Stimulated activated CD4-positive, alpha-beta T cell treated with anti-CD3 and anti-CD28 coated beads, Interleukin-12 subunit alpha, Interleukin-12 subunit beta, amount 100 ng/mL, for 24 hours (primary cell): ENCODE measurements around the gene COL28A1.
"Not testable (repeated sequence)": the region's sequence is repeated elsewhere in the genome, so short reads cannot be mapped to it uniquely, and the experiment has no call there.

Experiments
- DNase-seq, 2 experiments: peaks; one replicate each; pipeline ENCODE4 v3.0.0-alpha.2; 2020; ENCODE audit warnings: low read depth in 2 of 2

Gene COL28A1

GRCh38 chr7:7561591-7561990 lies 25.9 kb upstream of the COL28A1 start:
- DNase-seq: not testable (repeated sequence)

- DNase-seq: no peak
These were observed 21.6 kb upstream of the COL28A1 start for GRCh38 chr7:7557252-7557651.

DNA sequence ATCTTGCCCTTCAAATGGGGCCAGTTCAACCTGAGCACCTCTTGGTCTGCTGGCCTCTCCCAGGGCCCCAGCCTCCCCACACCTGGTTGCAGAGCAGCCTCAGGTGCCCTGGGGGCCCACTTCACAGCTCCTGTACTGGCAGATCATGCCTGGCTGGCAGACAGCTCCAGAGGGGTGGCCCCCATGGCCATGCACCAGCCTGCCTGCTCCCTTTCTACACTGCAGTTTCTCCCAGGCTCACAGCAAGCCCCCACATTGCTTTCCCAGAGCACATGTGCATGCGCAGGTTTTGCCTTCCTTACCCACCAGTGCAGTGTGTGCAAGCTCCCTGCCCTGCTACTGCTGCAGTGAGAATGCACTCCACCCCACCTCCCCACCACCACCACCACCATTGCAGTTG lies 21.2 kb upstream of the COL28A1 start:
- DNase-seq: no peak

GRCh38 chr7:7554649-7555575 lies 19.2 kb upstream of the COL28A1 start:
- no peak for DNase-seq

DNA sequence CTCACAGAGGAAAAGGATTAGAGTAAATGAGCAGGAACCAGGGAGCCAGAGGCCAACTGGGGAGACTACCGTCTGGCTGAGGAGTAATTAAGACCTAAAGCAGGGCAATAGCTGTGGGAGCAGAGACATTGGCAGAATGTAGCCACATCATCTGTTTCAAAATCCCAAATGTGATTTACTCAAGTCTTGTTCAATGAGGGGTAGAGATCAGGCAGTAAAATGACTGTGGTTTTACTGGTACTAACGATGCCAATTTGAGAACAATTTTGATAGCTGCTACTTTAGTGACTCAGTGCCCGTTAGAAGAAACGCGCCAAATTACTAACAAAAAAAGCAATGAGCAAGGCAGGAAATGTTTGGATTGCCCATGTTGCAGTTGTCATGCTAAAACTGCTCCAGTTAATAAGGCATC lies 18.4 kb upstream of the COL28A1 start:
- no peak for DNase-seq

- no peak for DNase-seq
These were observed 17.7 kb upstream of the COL28A1 start for GRCh38 chr7:7553386-7553785.

DNA sequence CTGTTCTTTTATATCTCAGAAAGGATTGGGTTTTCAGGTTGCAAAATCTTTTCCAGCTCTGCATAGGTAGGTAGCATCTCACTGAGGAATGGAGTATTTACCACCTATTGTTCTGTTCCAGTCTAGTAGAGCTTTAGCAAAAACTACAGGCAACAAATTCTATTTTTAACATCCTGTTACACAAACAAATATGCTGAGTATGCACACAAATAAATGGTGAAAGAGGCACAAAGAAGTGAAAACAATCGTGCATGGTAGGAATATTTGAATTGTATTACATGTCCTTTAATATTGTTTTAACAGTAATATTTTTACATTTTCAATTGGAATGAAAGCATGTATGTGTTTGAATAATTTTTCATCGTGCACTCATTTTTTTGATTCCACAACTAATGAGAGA lies 16.5 kb upstream of the COL28A1 start:
- no peak for DNase-seq

DNA sequence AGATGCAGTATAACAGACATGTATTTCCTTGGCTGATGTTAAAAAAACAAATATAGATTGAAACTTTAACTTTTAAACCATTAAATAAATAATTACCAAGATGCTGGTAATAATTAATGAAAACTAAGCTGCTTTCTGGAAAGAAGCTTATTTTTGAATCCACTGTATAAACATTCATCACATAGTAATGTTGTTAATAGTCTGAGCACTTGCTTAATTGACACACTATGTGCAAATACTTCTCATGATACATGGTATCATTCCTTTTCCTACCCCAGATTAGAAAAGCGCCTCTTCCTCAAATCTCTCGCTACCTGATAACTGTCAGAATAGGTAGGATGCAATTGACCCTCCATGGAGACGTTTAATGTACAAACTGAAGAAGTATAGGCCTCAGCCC lies 15.0 kb upstream of the COL28A1 start:
- DNase-seq: no peak

GRCh38 chr7:7548407-7548806 lies 12.7 kb upstream of the COL28A1 start:
- no peak for DNase-seq

- DNase-seq: no peak
These were observed 6.7 kb upstream of the COL28A1 start for GRCh38 chr7:7542251-7542835.

DNA sequence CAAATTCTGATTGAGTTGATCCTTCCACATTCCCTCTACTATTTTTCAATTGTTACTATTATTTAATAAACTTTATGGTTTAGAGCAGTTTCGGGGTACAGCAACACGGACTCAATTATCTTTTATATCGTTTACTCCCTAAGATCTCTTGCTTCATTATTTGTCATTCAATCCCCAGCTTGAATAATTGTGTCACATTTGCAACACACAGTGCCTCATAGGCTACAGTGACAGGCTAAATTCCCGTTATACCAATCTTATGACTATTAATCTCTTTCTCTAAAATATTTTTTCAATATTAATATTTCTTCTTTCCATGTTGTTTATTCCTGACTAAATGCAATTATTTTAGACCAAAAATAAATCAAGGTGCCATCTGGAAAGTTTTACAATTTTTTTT lies 4.0 kb upstream of the COL28A1 start:
- DNase-seq: no peak

DNA sequence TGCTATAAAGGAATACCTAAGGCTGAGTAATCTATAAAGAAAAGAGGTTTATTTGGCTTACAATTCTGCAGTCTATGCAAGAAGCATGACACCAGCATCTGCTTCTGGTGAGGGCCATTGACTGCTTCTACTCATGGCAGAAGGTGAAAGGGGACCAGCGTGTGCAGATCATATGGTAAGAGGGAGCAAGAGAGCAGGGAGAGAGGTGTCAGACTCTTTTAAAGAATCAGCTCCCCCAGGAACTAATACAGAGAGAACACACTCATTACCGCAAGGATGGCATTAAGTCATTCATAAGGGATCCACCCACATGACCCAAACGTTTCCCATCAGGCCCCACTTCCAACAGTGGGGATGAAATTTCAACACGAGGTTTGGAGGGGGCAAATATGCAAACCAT lies 3.5 kb upstream of the COL28A1 start:
- no peak for DNase-seq

DNA sequence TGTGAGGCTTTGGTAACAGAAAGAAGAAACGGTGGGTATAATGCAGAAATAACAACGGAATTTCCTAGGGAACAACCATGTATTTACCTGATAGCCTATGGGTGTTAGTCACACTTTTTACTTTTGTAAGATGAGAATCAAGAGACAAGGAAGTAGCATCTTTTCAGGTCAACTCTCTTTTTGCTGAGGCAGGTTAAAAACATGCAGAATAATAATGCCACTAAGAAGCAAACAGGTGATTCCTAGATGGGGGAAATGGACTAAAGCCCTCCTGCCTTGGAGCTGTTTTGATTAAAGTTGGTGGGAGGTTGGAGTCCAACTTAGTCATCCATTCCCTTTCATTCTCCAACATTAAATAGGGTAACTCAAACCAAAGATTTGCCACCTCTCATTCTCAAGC lies 2.0 kb upstream of the COL28A1 start:
- no peak for DNase-seq

DNA sequence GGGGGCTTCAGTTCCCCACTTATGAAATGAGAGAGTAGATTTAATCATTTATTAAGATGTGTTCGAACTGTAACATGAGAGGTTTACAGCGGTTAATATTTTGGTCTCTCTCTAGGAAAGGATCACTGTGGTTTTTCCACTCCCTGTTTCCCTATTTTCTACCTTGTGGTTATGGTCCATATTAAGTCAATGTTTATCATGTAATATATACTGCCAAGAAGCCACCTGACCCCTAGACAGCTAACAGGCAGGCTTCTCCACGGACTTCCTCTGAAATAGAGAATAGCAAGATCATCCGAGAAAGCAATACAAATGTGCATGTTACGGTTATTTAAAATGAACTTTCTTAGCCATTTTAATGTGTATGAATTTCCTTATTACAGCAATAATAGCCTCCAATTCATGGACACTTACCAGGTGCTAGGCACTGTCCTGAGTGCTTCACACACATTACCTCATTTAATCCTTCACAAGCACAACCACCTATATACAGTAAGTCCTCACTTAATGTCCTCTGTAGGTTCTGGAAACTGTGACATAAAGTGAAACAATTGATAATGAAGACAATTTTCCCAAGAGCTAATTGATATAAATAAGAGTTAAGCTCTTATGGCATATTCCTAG lies 835 bp upstream of the COL28A1 start:
- no peak for DNase-seq

GRCh38 chr7:7533831-7534430 lies 1.7 kb downstream of the COL28A1 start:
- DNase-seq: no peak

GRCh38 chr7:7529328-7529727 lies 6.3 kb downstream of the COL28A1 start:
- no peak for DNase-seq

DNA sequence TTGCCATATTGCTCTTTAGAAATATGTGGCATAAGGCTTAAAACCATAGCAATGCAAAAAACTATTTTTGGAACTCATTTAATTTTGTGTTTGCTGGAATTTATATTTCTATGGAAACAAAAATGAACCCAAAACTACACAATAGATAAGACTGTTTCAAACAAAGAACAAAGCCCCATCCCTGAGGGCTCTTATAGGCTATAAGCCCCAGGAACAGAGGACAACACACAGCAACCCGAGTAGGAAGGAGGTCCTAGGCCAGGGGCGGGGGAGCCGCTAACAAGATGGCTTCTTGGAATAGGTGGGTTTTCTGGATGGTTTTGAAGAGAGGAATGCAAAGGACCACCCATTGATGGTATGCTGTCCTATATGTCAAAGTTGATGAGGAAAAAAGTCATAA lies 8.6 kb downstream of the COL28A1 start:
- DNase-seq: no peak

DNA sequence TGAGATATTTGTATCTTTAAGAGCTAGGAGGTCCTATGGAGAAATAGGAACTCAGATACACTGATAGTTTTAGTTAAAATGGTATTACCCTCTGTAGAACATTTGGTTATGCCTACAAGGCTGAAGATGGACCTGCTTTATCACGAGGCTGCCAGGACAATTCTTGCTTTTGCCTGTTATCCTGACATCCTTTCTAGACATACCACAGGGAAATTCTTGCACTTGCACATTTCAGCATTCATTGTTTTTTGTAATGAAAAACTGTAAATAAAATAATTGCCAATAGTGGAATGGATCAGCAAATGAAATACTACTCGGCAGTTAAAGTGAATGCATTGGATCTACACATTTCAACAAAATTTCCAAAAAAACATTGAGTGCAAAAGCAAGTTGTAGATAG lies 9.7 kb downstream of the COL28A1 start:
- no peak for DNase-seq

GRCh38 chr7:7524121-7524520 lies 11.6 kb downstream of the COL28A1 start:
- no peak for DNase-seq

DNA sequence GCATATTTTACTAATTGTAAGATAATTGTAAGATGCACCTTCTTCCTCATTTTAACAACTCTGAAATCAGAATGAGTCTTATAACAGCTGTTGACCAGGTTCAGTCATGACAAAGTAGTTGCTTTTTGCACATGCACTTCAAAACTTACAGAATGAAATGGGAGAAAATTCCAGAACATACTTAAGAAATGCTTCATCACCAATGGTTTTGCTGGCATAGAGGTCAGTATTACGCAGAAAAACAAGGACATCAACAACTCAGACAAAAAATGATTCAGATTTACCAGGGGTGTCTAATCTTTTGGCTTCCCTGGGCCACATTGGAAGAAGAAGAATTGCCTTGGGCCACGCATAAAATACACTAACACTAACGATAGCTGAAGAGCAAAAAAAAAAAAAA lies 13.3 kb downstream of the COL28A1 start:
- no peak for DNase-seq

DNA sequence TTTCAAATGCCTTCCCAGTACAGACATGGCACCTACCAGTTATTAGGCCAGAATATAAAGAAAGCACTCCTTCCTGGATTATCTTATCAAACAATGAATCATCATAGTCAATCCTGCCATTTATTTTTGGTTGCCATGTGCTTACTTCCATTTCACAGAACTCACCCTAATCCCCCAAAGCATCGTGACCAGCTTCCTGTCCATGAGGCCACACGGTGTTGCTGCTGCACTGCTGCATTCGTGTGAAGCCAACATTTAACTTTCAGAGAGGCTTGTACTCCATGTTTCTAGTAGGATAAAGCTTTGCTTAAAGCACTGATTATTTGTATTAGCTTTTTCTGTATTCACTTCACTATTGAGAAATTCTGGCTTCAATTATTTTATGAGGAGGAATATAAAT lies 14.4 kb downstream of the COL28A1 start:
- no peak for DNase-seq

- no peak for DNase-seq
These were observed 16.1 kb downstream of the COL28A1 start for GRCh38 chr7:7519528-7519927.

DNA sequence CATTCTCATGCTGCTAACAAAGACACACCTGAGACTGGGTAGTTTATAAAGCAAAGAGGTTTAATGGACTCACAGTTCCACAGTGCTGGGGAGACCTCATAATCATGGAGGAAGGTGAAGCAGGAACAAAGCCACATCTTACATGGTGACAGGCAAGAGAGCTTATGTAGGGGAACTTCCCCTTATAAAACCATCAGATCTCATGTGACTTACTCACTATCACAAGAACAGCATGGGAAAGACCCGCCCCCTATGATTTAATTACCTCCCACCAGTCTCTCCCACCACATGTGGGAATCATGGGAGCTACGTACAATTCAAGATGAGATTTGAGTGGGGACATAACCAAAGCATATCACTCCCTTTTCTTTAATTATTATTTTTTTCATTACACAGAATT lies 16.6 kb downstream of the COL28A1 start:
- no peak for DNase-seq
